Stimulated activated naive CD8-positive, alpha-beta T cell treated with anti-CD3 and anti-CD28 coated beads, Interleukin-15, amount 100 ng/mL, for 72 hours (primary cell): ENCODE measurements around the gene ADK.
"Not testable (repeated sequence)": the region's sequence is repeated elsewhere in the genome, so short reads cannot be mapped to it uniquely, and the experiment has no call there.

Experiments
- ATAC-seq: fragments of 150-1000 bp; cut with Tn5 transposase; 2 replicates; pipeline ENCODE4 v1.10.0; 2021; ENCODE audit warnings: mild to moderate bottlenecking, moderate library complexity
- DNase-seq, 2 donors: peaks; one replicate each; pipeline ENCODE4 v3.0.0; 2021 to 2022
- H3K27ac Mint-ChIP-seq, 2 donors: one replicate each; pipeline ENCODE4 v1.8.0; 2022; ENCODE audit warnings: mild to moderate bottlenecking in 2 of 2, mixed read lengths in 2 of 2, moderate library complexity in 2 of 2
- H3K27me3 Mint-ChIP-seq: one replicate; pipeline ENCODE4 v1.8.0; 2022; ENCODE audit warnings: mixed read lengths
- H3K4me1 Mint-ChIP-seq: one replicate; pipeline ENCODE4 v1.8.0; 2022; ENCODE audit warnings: mild to moderate bottlenecking, mixed read lengths
- H3K4me3 Mint-ChIP-seq, 2 donors: one replicate each; pipeline ENCODE4 v1.8.0; 2022; ENCODE audit warnings: mild to moderate bottlenecking in 2 of 2, mixed read lengths in 2 of 2, moderate library complexity in 1 of 2
- H3K9me3 Mint-ChIP-seq, 2 donors: one replicate each; pipeline ENCODE4 v1.8.0; 2022; ENCODE audit warnings: mixed read lengths in 2 of 2

ADK gene

GRCh38 chr10:74530981-74531380 lies 380.0 kb downstream of the ADK start:
- ATAC-seq (no peak), DNase-seq (no peak)
- H3K27ac Mint-ChIP-seq = no peak overlapping the region
- H3K27me3 Mint-ChIP-seq = no peaks in the 10 kb centered on the region
- no peak overlapping the region for H3K4me3 Mint-ChIP-seq
- H3K4me1 Mint-ChIP-seq = no peaks in the 10 kb centered on the region
- H3K9me3 Mint-ChIP-seq = no peaks in the 10 kb centered on the region

- Mint-ChIP-seq H3K4me1 (peaks cover 13% of the 10 kb centered on the region), H3K9me3 (peaks cover 0 to 4% of the 10 kb centered on the region in 2 donors), H3K27me3 (no peaks in the 10 kb centered on the region), H3K4me3 (no peak overlapping the region), H3K27ac (no peak overlapping the region)
- DNase-seq = no peak
- no peak for ATAC-seq
Measured at GRCh38 chr10:74539317-74539716, 388.3 kb downstream of the ADK start.

DNA sequence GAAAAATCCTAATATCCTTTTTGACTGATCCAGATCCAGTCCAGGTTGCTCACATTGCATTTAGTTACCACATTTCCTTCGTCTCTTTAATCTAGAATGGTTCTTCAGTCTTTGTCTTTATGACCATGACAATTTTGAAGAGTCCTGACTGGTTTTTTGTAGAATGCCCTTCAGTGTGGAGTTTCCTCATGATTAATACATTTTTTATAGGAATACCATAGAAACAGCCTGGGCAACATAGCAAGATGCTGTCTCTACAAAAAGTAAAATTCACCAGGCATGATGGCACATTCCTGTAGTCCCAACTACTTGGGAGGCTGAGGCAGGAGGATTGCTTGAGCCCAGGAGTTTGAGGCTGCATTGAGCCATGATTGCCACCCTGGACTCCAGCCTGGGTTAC lies 390.4 kb downstream of the ADK start:
- H3K9me3 Mint-ChIP-seq = peaks cover 0 to 4% of the 10 kb centered on the region in 2 donors
- no peak overlapping the region for H3K27ac Mint-ChIP-seq
- H3K4me3 Mint-ChIP-seq = no peak overlapping the region
- no peaks in the 10 kb centered on the region for H3K27me3 Mint-ChIP-seq
- DNase-seq = no peak
- ATAC-seq = no peak
- H3K4me1 Mint-ChIP-seq = peaks cover 12% of the 10 kb centered on the region

GRCh38 chr10:74542077-74542476 lies 391.1 kb downstream of the ADK start:
- ATAC-seq (no peak), DNase-seq (no peak)
- Mint-ChIP-seq H3K27me3 (no peaks in the 10 kb centered on the region), H3K4me3 (no peak overlapping the region), H3K9me3 (no peaks in the 10 kb centered on the region), H3K27ac (no peak overlapping the region), H3K4me1 (peaks cover 7% of the 10 kb centered on the region)

- no peak for ATAC-seq
- no peaks in the 10 kb centered on the region for H3K9me3 Mint-ChIP-seq
- H3K4me3 Mint-ChIP-seq = no peak overlapping the region
- H3K4me1 Mint-ChIP-seq = peaks cover 7% of the 10 kb centered on the region
- no peak for DNase-seq
- H3K27ac Mint-ChIP-seq = no peak overlapping the region
- H3K27me3 Mint-ChIP-seq = no peaks in the 10 kb centered on the region
Measured at GRCh38 chr10:74543276-74543675, 392.3 kb downstream of the ADK start.

DNA sequence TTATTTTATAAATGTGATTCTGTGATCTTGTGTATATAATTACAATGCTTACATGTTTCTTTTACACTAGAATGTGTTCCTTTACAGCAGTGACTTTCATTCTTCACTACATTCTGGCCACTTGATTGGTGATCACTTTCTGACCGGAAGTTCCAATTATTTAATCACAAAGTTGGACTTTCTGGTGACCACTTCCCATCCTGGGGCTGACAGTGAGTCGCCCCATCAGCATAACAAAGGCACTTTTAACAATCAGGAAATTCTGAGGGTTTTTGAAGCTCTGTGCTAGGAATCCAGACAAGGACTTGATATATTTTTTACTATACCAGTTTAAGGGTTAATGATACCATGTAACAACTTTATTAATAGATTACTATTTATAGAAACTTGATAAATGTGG lies 393.1 kb downstream of the ADK start:
- H3K27ac Mint-ChIP-seq = no peak overlapping the region
- peaks cover 7% of the 10 kb centered on the region for H3K4me1 Mint-ChIP-seq
- no peak for DNase-seq

DNA sequence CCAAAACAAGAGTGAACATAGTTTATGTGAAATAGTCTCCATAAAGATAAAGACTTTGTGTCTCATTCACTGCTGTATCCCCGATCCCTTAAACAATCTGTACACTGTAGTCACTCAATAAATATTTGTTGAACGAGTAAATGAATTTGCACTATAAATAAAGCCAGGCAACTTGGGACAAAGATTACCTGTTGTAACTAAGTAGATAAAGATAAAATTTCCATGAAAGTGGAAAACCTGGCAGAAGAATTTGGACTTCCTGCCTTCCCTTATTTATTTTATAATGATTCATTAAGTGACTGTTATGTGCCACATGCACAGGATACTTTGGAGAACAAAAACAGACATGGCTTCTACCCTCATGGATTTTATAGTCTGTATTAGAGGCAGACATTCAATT lies 397.7 kb downstream of the ADK start:
- no peak for DNase-seq
- H3K4me3 Mint-ChIP-seq = no peak overlapping the region
- no peak for ATAC-seq
- no peaks in the 10 kb centered on the region for H3K27me3 Mint-ChIP-seq
- peaks cover 5% of the 10 kb centered on the region for H3K4me1 Mint-ChIP-seq
- H3K9me3 Mint-ChIP-seq = peaks cover 0 to 3% of the 10 kb centered on the region in 2 donors
- H3K27ac Mint-ChIP-seq = no peak overlapping the region

More for the DNA sequence above, 393.1 kb downstream of the ADK start:
- no peaks in the 10 kb centered on the region for H3K9me3 Mint-ChIP-seq
- H3K4me3 Mint-ChIP-seq = no peak overlapping the region
- no peaks in the 10 kb centered on the region for H3K27me3 Mint-ChIP-seq
- ATAC-seq = no peak

DNA sequence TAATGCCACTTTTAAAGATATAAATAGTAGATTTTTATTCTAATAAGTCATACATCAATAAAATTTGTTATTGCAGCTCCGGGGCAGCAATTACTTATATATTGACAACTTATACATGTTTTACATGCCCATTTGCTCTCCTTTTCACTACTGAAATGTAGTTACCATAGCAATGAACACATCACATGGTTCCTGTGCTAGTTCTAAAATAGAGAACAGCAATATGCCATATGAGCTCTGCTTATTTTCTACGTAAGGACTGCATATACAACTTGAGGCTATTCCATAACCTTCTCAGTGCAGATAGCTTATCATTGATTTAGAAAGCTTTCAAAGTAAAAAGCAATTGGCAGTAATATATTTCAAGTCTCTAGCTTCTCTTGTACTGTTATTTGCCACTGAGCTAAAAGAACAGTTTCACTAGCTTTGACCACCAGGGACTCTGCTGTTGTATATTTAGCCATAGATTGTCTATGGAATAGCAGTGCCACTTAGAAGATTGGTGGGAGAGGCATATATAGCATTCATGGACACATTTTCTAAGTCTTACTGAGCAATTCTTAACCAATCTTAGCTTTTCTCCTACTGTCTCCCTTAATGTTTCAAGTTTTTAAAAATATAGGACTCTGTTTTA lies 405.2 kb downstream of the ADK start:
- no peak for ATAC-seq
- H3K27ac Mint-ChIP-seq = no peak overlapping the region
- H3K4me3 Mint-ChIP-seq = no peak overlapping the region
- DNase-seq = no peak
- H3K9me3 Mint-ChIP-seq = peaks cover 0 to 9% of the 10 kb centered on the region in 2 donors
- peaks cover 12% of the 10 kb centered on the region for H3K4me1 Mint-ChIP-seq
- H3K27me3 Mint-ChIP-seq = no peaks in the 10 kb centered on the region

DNA sequence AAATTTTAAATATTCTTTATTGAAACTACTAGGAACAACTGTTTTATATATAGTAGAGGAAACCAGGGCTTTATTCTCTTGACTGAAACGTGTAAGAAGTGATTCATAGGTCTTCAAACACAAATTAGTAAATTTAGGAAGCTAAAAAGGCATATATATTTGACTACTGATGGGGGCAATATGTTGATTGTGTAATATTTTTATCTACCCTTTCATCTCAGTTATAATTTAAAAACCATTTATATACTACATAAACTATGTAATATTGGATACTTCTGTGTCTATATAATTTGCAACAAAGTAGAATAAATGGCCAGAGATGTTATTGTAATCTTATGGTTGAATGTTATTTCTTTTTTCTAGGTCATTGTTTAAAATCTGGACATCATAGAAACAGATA lies 406.1 kb downstream of the ADK start:
- peaks cover 0 to 9% of the 10 kb centered on the region in 2 donors for H3K9me3 Mint-ChIP-seq
- no peak overlapping the region for H3K4me3 Mint-ChIP-seq
- H3K27me3 Mint-ChIP-seq = no peaks in the 10 kb centered on the region
- H3K27ac Mint-ChIP-seq = no peak overlapping the region
- no peak for ATAC-seq
- no peak for DNase-seq
- peaks cover 12% of the 10 kb centered on the region for H3K4me1 Mint-ChIP-seq

DNA sequence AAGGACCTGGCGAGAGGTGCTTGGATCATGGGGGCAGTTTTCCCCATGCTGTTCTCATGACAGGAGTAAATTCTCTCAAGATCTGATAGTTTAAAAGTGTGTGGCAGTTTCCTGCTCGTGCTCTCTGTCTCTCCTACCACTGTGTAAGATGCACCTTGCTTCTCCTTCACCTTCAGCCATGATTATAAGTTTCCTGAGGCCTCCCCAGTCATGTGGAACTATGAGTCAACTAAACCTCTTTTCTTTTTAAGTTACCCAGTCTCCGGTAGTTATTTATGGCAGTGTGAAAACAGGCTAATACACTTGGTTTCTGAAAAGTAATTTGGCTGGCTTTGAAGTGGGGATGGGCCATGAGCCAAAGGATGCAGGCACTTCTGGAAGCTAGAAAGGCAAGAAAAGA lies 407.4 kb downstream of the ADK start:
- Mint-ChIP-seq H3K4me3 (no peak overlapping the region), H3K27ac (no peak overlapping the region), H3K4me1 (peaks cover 17% of the 10 kb centered on the region), H3K27me3 (no peaks in the 10 kb centered on the region), H3K9me3 (peaks cover 0 to 9% of the 10 kb centered on the region in 2 donors)
- no peak for ATAC-seq
- DNase-seq = no peak

DNA sequence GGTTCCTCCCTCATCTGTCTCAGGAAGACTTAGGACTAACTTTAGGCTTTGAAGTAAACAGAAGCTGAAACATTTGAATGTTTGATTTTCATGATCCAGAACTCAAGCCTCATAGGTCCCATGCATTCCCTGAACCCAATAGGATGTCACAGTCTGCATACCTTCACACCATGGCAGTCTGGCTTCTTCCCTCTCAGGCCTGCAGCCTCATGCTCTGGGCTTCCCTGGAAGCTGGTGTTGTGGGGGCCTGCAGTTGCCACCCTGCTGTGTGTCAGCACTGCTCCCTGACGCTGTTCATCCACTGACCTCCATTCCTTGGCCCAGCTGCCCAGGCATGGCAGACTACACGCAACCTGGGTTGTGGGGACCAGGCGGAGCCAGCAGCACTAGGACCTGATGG lies 407.9 kb downstream of the ADK start:
- DNase-seq = no peak
- H3K27me3 Mint-ChIP-seq = no peaks in the 10 kb centered on the region
- H3K27ac Mint-ChIP-seq = peak overlapping the region in 1 of 2 donors; percentile 34
- peaks cover 0 to 9% of the 10 kb centered on the region in 2 donors for H3K9me3 Mint-ChIP-seq
- peaks cover 18% of the 10 kb centered on the region for H3K4me1 Mint-ChIP-seq
- no peak overlapping the region for H3K4me3 Mint-ChIP-seq
- no peak for ATAC-seq

DNA sequence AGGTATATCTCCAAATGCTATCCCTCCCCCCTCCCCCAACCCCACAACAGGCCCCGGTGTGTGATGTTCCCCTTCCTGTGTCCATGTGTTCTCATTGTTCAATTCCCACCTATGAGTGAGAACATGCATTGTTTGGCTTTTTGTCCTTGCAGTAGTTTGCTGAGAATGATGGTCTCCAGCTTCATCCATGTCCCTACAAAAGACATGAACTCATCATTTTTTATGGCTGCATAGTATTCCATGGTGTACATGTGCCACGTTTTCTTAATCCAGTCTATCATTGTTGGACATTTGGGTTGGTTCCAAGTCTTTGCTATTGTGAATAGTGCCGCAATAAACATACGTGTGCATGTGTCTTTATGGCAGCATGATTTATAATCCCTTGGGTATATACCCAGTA lies 417.9 kb downstream of the ADK start:
- ATAC-seq, H3K27me3 Mint-ChIP-seq, H3K27ac Mint-ChIP-seq, H3K4me3 Mint-ChIP-seq, DNase-seq, H3K4me1 Mint-ChIP-seq: not testable (repeated sequence)
- H3K9me3 Mint-ChIP-seq = peaks cover 5 to 13% of the 10 kb centered on the region in 2 donors

DNA sequence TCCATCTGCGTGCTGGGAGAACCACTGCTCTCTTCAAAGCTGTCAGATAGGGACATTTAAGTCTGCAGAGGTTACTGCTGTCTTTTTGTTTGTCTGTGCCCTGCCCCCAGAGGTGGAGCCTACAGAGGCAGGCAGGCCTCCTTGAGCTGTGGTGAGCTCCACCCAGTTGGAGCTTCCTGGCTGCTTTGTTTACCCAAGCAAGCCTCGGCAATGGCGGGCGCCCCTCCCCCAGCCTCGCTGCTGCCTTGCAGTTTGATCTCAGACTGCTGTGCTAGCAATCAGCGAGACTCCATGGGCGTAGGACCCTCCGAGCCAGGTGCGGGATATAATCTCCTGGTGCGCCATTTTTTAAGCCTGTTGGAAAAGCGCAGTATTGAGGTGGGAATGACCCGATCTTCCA lies 422.5 kb downstream of the ADK start:
- not testable (repeated sequence) for ATAC-seq, H3K27ac Mint-ChIP-seq, H3K4me3 Mint-ChIP-seq, H3K27me3 Mint-ChIP-seq, DNase-seq
- H3K9me3 Mint-ChIP-seq = peaks cover 5 to 13% of the 10 kb centered on the region in 2 donors
- H3K4me1 Mint-ChIP-seq = peaks cover 19% of the 10 kb centered on the region

- Mint-ChIP-seq H3K27ac (peak overlapping the region in 1 of 2 donors; percentile 1), H3K9me3 (peaks cover 5 to 14% of the 10 kb centered on the region in 2 donors), H3K4me1 (peaks cover 19% of the 10 kb centered on the region), H3K27me3 (no peaks in the 10 kb centered on the region), H3K4me3 (no peak overlapping the region)
- no peak for DNase-seq
- no peak for ATAC-seq
Measured at GRCh38 chr10:74575191-74575720, 424.2 kb downstream of the ADK start.

DNA sequence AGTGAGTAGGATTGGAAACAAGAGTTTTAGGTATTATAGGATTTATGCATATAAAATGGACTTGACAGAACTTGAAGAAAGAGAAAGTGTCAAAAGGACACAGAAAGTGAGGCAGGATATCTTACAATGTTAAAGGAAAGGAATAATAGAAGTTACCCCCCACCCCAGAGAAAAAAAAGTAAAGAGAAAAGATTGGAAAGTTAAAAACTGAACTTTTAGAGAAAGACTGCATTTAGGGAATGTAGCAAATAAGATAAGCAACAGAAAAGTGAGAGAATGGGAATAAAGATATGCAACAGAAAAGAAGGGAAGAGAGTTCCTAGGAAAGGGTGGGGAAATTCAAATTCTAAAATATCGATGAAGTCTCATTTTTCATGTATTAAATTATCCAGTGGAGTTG lies 424.9 kb downstream of the ADK start:
- H3K4me3 Mint-ChIP-seq = no peak overlapping the region
- H3K27me3 Mint-ChIP-seq = no peaks in the 10 kb centered on the region
- DNase-seq (no peak), ATAC-seq (no peak)
- H3K9me3 Mint-ChIP-seq = peaks cover 9 to 20% of the 10 kb centered on the region in 2 donors
- H3K4me1 Mint-ChIP-seq = peaks cover 19% of the 10 kb centered on the region
- peak overlapping the region; percentile 1 to 20 for H3K27ac Mint-ChIP-seq

GRCh38 chr10:74576586-74576985 lies 425.6 kb downstream of the ADK start:
- DNase-seq (no peak), ATAC-seq (no peak)
- Mint-ChIP-seq H3K4me1 (peaks cover 25% of the 10 kb centered on the region), H3K4me3 (no peak overlapping the region), H3K27me3 (no peaks in the 10 kb centered on the region), H3K27ac (no peak overlapping the region), H3K9me3 (peaks cover 13 to 24% of the 10 kb centered on the region in 2 donors)

DNA sequence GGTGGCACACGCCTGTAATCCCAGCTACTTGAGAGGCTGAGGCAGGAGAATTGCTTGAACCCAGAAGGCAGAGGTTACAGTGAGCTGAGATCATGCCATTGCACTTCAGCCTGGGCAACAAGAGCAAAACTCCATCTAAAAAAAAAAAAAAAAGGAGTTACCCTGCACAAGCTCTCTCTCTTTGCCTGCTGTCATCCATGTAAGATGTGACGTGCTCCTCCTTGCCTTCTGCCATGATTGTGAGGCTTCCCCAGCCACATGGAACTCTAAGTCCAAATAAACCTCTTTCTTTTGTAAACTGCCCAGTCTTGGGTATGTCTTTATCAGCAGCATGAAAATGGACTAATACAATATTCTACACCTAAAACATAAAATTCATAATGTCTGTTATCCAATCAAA lies 429.4 kb downstream of the ADK start:
- H3K9me3 Mint-ChIP-seq = peaks cover 10 to 15% of the 10 kb centered on the region in 2 donors
- DNase-seq, H3K27ac Mint-ChIP-seq, H3K27me3 Mint-ChIP-seq, ATAC-seq, H3K4me3 Mint-ChIP-seq: not testable (repeated sequence)
- peaks cover 48% of the 10 kb centered on the region for H3K4me1 Mint-ChIP-seq
